ENCODE results near the gene COL20A1. TPM values are rescaled to one million over a fixed set of nuclear protein-coding genes. Genes with fewer than 3 reads are reported as not detected.
A peak's percentile ranks its signal among the peaks of the same experiment; 100 is the strongest.

The COL20A1 gene
- total RNA-seq, 5 donors from 2014 or later (not counting 1 experiment from before 2014, with no cell fraction given): 0.16 to 0.35 (median 0.23) TPM; not detected in 2

DNA sequence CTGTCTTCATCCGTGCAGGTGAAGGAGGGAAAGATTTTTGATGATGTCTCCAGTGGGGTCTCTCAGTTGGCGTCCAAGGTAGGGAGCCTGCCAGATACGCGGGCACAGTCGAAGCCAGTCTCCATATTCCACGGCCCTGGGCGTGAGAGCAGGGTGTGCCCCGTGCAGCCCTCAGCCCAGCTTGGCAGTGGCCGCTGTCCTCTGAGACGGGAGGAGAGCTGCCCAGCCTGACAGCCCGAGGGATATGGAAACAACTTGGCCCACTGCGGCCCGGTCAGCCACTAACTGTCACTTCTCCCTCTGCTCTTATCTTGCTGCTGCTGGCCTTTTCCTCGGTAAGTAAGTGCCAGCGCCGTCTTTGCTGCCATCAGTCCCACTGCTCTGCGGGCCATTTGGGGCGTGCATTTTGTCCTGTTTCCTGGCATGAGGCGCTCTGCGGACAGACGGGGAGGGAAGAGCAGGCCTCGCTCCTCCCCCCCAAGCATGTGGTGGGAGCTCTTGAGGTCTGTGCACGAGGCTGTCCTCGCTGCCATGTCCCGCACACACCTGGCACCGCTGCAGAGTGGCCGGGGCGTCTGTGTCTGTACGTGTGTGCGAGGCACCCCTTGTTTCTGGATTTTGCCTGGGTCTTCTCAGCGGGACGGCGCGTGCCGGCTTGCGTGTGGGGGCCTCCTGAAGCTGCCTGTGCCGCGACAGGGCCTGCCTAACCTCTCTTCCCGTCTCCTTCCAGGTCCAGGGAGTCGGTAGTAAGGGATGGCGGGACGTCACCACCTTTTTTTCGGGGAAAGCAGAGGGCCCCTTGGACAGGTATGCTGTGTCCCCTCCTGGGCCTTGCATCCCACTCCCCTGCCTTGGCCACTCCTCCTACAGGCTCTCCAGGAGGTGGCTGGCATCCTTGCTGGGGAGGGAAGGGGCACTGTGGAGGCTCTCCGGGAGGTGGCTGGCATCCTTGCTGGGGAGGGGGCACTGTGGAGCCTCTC is 7.1 kb upstream of the COL20A1 start:
- H3K4me3 Mint-ChIP-seq: peak overlapping the region in 1 of 3 donors; percentile 77
- H3K27ac Mint-ChIP-seq: no peak overlapping the region
- POLR2A ChIA-PET: no interaction called here

DNA sequence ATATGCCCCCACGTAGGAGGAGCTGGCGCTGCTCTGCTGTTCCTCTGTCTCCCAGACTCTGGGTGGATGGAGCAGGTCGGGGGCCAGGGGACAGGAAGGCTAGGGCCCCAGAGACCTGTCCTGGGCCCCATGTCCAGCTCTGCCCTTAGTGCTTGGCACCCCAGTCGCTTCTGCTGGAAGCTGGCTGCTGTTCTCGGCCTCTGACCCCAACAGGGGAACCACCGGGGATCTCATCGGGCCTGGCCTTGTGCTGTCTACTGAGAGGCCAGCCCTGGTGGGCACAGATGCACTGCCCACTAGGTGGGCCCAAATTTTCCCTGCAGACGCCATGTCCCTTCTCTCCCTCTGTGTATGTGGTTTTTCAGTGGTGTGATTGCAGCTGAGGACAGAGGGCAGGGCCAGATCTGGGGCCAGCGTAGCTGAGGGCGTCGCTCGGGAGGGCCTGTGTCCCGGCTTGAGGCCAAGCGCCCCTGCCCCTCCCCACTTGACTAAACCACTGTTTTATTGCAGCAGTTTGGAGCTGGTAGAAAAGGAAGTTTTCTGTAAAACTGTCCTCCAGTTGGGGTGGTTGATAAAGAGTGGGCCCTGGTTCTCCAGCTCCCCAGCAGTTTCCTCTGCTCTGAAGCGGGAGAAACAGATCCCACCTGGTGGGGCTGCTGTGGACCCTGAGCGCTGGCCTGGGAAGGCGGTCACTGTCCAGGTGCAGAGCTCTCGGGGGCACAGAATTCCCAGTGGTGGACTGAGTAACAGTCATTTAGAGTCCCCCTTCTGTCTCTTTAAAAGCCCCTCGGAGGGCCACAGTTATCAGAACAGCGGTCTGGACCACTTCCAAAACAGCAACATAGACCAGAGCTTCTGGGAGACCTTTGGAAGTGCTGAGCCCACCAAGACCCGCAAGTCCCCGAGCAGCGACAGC is 5.9 kb upstream of the COL20A1 start:
- H3K27ac ChIP-seq (ENCODE audit: low read length): no peak overlapping the region
- CTCF ChIA-PET: no interaction called here
- DNase-seq (no peak), ATAC-seq (replicated peaks in 1 of 4) (no peak)
- WGBS (ENCODE audit: insufficient coverage): 91% methylated on average over 16 of the region's 23 CpGs
- peaks cover 0 to 2% of the 10 kb centered on the region in 2 experiments for H3K27me3 ChIP-seq (replicated peaks in 1 of 2; ENCODE audit: control insufficient read depth in 2 of 2, extremely low read depth in 1 of 2, insufficient read depth in 2 of 2, low read length in 1 of 2)
- H3K9me3 Mint-ChIP-seq: no peaks in the 10 kb centered on the region
- H3K36me3 ChIP-seq (ENCODE audit: control insufficient read depth in 2 of 2, extremely low read depth in 1 of 2, insufficient read depth in 1 of 2, low read length in 1 of 2): peaks cover 16 to 38% of the 10 kb centered on the region in 2 donors
- peaks cover 4 to 6% (median 4%) of the 10 kb centered on the region in 3 donors for H3K4me1 Mint-ChIP-seq
- no peaks in the 10 kb centered on the region for H3K27me3 Mint-ChIP-seq
- H3K4me3 Mint-ChIP-seq: no peak overlapping the region
- H3K4me1 ChIP-seq (ENCODE audit: control insufficient read depth in 1 of 2, extremely low read depth in 1 of 2, insufficient read depth in 2 of 2, low read length in 2 of 2): peaks cover 0 to 27% of the 10 kb centered on the region in 2 experiments
- H3K9me3 ChIP-seq: no peaks in the 10 kb centered on the region
- POLR2A ChIA-PET: no interaction called here
- H3K36me3 Mint-ChIP-seq: peaks cover 9% of the 10 kb centered on the region
- no peak overlapping the region for H3K27ac Mint-ChIP-seq
- H3K4me3 ChIP-seq (ENCODE audit: control insufficient read depth in 1 of 2, extremely low read depth in 1 of 2, low read length in 1 of 2): no peak overlapping the region

More for the DNA sequence above, 7.1 kb upstream of the COL20A1 start:
- DNase-seq (no peak), ATAC-seq (replicated peaks in 1 of 4) (no peak)
- Histone ChIP-seq H3K4me1 (ENCODE audit: control insufficient read depth in 1 of 2, extremely low read depth in 1 of 2, insufficient read depth in 2 of 2, low read length in 2 of 2) (peaks cover 0 to 19% of the 10 kb centered on the region in 2 experiments), H3K27me3 (replicated peaks in 1 of 2; ENCODE audit: control insufficient read depth in 2 of 2, extremely low read depth in 1 of 2, insufficient read depth in 2 of 2, low read length in 1 of 2) (no peaks in the 10 kb centered on the region), H3K9me3 (no peaks in the 10 kb centered on the region), H3K27ac (ENCODE audit: low read length) (no peak overlapping the region), H3K4me3 (ENCODE audit: control insufficient read depth in 1 of 2, extremely low read depth in 1 of 2, low read length in 1 of 2) (no peak overlapping the region), H3K36me3 (ENCODE audit: control insufficient read depth in 2 of 2, extremely low read depth in 1 of 2, insufficient read depth in 1 of 2, low read length in 1 of 2) (peaks cover 16 to 38% of the 10 kb centered on the region in 2 donors)
- Mint-ChIP-seq H3K4me1 (peaks cover 4 to 6% (median 4%) of the 10 kb centered on the region in 3 donors), H3K27me3 (no peaks in the 10 kb centered on the region), H3K9me3 (no peaks in the 10 kb centered on the region), H3K36me3 (peaks cover 9% of the 10 kb centered on the region)
- 95% methylated on average over 32 of the region's 44 CpGs for WGBS (ENCODE audit: insufficient coverage)
- CTCF ChIA-PET: no interaction called here

DNA sequence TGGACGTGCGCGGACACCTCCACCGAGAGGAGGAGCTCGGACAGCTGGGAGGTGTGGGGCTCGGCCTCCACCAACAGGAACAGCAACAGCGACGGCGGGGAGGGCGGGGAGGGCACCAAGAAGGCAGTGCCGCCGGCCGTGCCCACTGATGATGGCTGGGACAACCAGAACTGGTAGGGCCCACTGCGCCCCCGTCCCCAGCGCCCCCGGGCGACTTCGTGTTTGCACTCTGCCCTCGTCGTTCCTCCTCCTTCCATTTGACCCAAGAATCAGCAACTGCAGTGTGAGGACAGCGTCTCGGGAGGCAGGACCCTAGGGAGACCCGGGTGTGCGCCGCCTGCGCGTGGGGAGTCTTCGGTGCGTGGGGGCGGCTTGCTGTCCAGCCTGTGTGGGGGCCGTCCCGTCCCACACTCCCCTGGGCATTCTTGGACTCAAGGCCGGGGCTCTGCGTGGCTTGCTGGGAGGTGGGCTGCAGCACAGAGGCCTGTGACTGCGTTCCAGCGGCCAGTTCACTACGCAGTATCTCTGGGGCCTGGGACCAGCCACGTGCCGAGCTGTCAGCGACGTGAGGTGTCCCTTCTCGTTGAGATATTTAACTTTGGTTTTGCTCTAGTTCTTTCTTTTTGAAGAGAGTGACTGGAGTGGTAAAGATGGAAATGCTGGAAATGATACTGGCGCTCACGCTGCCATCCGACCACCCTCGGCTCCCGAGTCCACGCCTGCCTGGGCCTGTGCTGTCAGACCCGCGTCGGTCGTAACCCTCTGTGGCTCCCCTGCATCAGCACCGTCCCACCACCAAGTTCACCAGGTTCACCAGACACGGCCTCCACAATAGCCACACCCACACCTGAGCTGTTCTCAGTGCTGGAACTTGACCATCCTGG is 5.0 kb upstream of the COL20A1 start:
- Histone ChIP-seq H3K4me1 (ENCODE audit: control insufficient read depth in 1 of 2, extremely low read depth in 1 of 2, insufficient read depth in 2 of 2, low read length in 2 of 2) (peaks cover 0 to 27% of the 10 kb centered on the region in 2 experiments), H3K4me3 (ENCODE audit: control insufficient read depth in 1 of 2, extremely low read depth in 1 of 2, low read length in 1 of 2) (no peak overlapping the region), H3K9me3 (no peaks in the 10 kb centered on the region), H3K27me3 (replicated peaks in 1 of 2; ENCODE audit: control insufficient read depth in 2 of 2, extremely low read depth in 1 of 2, insufficient read depth in 2 of 2, low read length in 1 of 2) (peaks cover 0 to 7% of the 10 kb centered on the region in 2 experiments), H3K27ac (ENCODE audit: low read length) (no peak overlapping the region), H3K36me3 (ENCODE audit: control insufficient read depth in 2 of 2, extremely low read depth in 1 of 2, insufficient read depth in 1 of 2, low read length in 1 of 2) (peaks cover 16 to 33% of the 10 kb centered on the region in 2 donors)
- POLR2A ChIA-PET: no interaction called here
- H3K9me3 Mint-ChIP-seq: no peaks in the 10 kb centered on the region
- no peak overlapping the region for H3K27ac Mint-ChIP-seq
- peaks cover 9% of the 10 kb centered on the region for H3K36me3 Mint-ChIP-seq
- no peaks in the 10 kb centered on the region for H3K27me3 Mint-ChIP-seq
- no peak overlapping the region for H3K4me3 Mint-ChIP-seq
- peaks cover 4 to 6% (median 4%) of the 10 kb centered on the region in 3 donors for H3K4me1 Mint-ChIP-seq
- DNase-seq: no peak
- 95% methylated on average over 50 of the region's 55 CpGs for WGBS (ENCODE audit: insufficient coverage)
- no peak for ATAC-seq (replicated peaks in 1 of 4)
- CTCF ChIA-PET: no interaction called here

DNA sequence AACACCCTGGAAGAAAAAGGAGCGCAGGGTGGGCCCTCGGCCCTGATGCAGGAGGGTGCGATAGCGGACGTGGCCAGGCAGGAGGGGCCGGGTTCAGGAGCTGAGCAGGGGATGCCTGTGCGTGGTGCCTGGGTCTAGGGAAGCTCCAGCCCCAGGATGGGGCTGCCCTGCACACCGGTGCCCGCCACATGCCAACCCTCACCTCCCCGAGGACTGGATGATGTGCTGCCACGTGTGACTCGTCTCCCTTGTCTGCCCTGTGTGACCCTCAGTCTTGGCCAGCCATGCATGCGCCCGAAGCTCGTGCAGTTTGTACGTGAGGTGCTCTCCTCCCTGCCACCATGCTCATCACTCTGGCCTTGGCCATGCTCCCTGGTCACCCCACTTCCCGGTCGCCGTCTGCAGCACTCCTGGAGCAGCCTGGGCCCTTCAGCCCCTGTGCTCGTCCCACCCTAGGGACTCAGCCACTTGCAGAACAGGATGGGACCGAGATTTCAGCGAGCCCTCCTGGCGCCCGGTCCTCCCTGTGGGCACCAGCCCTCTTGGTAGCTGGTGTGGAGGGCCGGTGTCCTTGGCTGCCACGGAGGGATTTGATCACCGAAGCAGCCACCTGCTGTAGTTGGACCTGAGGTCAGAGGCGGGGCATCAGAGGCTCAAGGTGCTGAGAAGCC is 4.3 kb upstream of the COL20A1 start:
- H3K4me1 Mint-ChIP-seq: peaks cover 3 to 5% (median 4%) of the 10 kb centered on the region in 3 donors
- no peak overlapping the region for H3K4me3 Mint-ChIP-seq
- peaks cover 8% of the 10 kb centered on the region for H3K36me3 Mint-ChIP-seq
- WGBS (ENCODE audit: insufficient coverage): 89% methylated on average over 23 of the region's 28 CpGs
- no peaks in the 10 kb centered on the region for H3K27me3 Mint-ChIP-seq
- Histone ChIP-seq H3K9me3 (no peaks in the 10 kb centered on the region), H3K36me3 (ENCODE audit: control insufficient read depth in 2 of 2, extremely low read depth in 1 of 2, insufficient read depth in 1 of 2, low read length in 1 of 2) (peaks cover 16 to 27% of the 10 kb centered on the region in 2 donors), H3K27ac (ENCODE audit: low read length) (no peak overlapping the region), H3K4me3 (ENCODE audit: control insufficient read depth in 1 of 2, extremely low read depth in 1 of 2, low read length in 1 of 2) (no peak overlapping the region), H3K4me1 (ENCODE audit: control insufficient read depth in 1 of 2, extremely low read depth in 1 of 2, insufficient read depth in 2 of 2, low read length in 2 of 2) (peaks cover 0 to 22% of the 10 kb centered on the region in 2 experiments), H3K27me3 (replicated peaks in 1 of 2; ENCODE audit: control insufficient read depth in 2 of 2, extremely low read depth in 1 of 2, insufficient read depth in 2 of 2, low read length in 1 of 2) (peaks cover 0 to 14% of the 10 kb centered on the region in 2 experiments)
- ATAC-seq (replicated peaks in 1 of 4) (no peak), DNase-seq (no peak)
- POLR2A ChIA-PET: no interaction called here
- no peak overlapping the region for H3K27ac Mint-ChIP-seq
- CTCF ChIA-PET: interaction anchor here in 1 of 2 donors (0.6 kb wide), 1 partner anchor 79 kb away, joined by 3 read pairs; no protein-coding TSS in a partner anchor
- H3K9me3 Mint-ChIP-seq: no peaks in the 10 kb centered on the region

DNA sequence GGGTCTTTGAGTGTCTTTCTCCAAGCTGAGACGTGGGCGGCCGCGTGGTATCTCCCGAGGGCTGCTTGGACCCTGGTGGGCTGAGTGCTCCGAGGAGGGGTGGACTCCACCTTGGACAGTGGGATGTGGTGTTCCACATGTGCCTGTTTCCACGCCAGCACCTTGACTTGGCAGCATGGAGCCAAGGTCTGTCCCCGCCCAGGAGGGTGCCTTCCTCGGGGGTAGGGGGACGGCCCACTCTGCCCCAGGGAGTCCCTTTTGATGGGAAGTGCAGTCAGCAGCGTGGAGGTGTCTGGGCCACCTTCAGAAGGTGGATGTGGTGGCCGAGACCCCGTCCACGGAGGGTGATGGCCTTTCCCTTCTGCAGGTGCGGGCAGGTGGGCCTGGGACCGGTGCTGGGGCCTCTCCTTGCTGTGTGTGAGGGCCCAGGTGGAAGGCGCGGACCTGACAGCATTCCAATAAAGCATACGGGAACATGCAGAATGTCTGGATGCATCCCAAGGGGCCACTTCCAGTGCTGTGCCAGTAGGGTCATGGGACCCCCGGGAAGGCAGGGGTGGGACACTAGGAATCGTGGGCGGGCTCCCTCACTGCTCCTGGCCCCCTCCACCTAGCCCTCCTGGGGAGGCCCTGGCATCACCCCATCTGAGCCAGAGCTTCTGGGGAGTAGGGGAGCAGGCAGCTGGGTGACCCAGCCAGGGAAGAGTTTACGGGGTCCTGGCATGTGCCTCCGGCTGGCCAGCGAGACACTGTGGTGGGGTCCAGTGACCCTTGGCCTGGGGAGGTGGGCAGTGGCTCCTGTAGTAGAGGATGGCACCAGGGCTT is 3.5 kb upstream of the COL20A1 start:
- WGBS (ENCODE audit: insufficient coverage): 93% methylated on average over 17 of the region's 25 CpGs
- Mint-ChIP-seq H3K9me3 (no peaks in the 10 kb centered on the region), H3K36me3 (peaks cover 6% of the 10 kb centered on the region), H3K27ac (no peak overlapping the region), H3K27me3 (no peaks in the 10 kb centered on the region), H3K4me1 (peaks cover 0 to 2% (median 0%) of the 10 kb centered on the region in 3 donors), H3K4me3 (no peak overlapping the region)
- no peak overlapping the region for H3K27ac ChIP-seq (ENCODE audit: low read length)
- H3K27me3 ChIP-seq (replicated peaks in 1 of 2; ENCODE audit: control insufficient read depth in 2 of 2, extremely low read depth in 1 of 2, insufficient read depth in 2 of 2, low read length in 1 of 2): peaks cover 0 to 21% of the 10 kb centered on the region in 2 experiments
- H3K4me3 ChIP-seq (ENCODE audit: control insufficient read depth in 1 of 2, extremely low read depth in 1 of 2, low read length in 1 of 2): no peak overlapping the region
- ChIA-PET CTCF (interaction anchor here in 1 of 2 donors (0.6 kb wide), 1 partner anchor 78 kb away, joined by 3 read pairs; no protein-coding TSS in a partner anchor), POLR2A (no interaction called here)
- no peak for DNase-seq
- no peaks in the 10 kb centered on the region for H3K9me3 ChIP-seq
- peaks cover 16 to 25% of the 10 kb centered on the region in 2 donors for H3K36me3 ChIP-seq (ENCODE audit: control insufficient read depth in 2 of 2, extremely low read depth in 1 of 2, insufficient read depth in 1 of 2, low read length in 1 of 2)
- H3K4me1 ChIP-seq (ENCODE audit: control insufficient read depth in 1 of 2, extremely low read depth in 1 of 2, insufficient read depth in 2 of 2, low read length in 2 of 2): peaks cover 0 to 18% of the 10 kb centered on the region in 2 experiments
- ATAC-seq (replicated peaks in 1 of 4): no peak
